D721Med (cell line): ENCODE results near the gene TRIM67.

Experiments
- DNase-seq: peaks from one replicate; pipeline ENCODE4 v3.0.0; 2011; ENCODE audit warnings: low spot score; ENCODE audit not compliant: insufficient read length
- FAIRE-seq: peaks from 2 replicates; lab custom pipeline; 2011; peaks lifted over from hg19 to GRCh38; lab: Jason Lieb, UNC
- TF ChIP-seq, protein P1 (sequence below): IDR thresholded peaks from 2 replicates; pipeline ENCODE4 v1.5.1; 2012; ENCODE audit warnings: mild to moderate bottlenecking, control low read depth; ENCODE audit not compliant: insufficient read depth; ENCODE audit errors: missing control alignments

TRIM67 gene

DNA sequence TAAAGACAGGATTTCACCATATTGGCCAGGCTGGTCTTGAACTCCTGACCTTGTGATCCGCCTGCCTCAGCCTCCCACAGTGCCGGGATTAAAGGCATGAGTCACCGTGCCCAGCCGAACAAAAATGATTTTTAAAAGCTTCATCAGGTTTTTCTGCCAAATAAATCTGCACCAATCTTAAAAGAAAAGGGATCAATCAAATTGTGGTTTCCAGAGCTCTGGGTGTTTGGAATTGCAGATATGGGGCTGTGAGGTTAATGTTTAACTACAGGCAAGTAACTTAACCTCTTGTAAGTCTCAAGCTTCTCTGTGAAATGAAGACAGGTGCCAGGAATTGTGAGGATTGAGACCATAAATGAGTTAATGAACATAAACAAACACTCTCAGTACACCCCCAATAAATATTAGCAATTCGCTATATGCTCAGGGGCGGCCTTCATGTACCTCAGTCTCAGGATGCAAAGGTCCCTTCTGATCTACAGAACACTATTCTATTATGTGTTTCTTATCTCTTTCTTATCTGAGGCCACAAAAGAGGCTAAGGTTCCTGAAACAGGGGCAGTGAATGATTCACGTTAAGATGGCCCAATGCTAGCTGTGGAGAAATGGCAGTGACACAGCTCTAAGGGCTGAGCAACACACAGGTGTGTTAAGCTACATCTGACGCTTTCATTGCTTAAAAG lies 72.0 kb downstream of the TRIM67 start:
- TF ChIP-seq, protein P1, sequence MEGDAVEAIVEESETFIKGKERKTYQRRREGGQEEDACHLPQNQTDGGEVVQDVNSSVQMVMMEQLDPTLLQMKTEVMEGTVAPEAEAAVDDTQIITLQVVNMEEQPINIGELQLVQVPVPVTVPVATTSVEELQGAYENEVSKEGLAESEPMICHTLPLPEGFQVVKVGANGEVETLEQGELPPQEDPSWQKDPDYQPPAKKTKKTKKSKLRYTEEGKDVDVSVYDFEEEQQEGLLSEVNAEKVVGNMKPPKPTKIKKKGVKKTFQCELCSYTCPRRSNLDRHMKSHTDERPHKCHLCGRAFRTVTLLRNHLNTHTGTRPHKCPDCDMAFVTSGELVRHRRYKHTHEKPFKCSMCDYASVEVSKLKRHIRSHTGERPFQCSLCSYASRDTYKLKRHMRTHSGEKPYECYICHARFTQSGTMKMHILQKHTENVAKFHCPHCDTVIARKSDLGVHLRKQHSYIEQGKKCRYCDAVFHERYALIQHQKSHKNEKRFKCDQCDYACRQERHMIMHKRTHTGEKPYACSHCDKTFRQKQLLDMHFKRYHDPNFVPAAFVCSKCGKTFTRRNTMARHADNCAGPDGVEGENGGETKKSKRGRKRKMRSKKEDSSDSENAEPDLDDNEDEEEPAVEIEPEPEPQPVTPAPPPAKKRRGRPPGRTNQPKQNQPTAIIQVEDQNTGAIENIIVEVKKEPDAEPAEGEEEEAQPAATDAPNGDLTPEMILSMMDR, result no peak
- FAIRE-seq (no peak), DNase-seq (no peak)

DNA sequence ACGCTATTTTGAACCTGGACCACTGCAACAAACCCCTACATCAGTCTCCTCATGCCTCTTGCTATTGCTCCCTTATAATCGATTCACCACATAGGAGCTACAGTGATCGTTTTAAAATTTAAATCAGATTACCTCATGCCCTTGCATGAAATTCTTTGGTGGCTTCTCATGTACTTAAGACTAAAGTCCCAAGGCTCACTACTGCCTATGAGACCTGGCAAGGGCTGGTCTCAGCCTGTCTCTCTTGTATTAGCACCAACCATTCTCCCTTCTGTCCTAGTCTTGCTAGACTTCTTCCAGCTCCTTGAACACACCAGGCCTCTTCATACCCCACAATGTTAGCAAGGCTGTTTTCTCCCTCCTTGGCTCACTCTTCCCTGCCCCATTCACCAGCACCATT lies 72.6 kb downstream of the TRIM67 start:
- FAIRE-seq (no peak), DNase-seq (no peak)
- TF ChIP-seq, protein P1, result no peak

DNA sequence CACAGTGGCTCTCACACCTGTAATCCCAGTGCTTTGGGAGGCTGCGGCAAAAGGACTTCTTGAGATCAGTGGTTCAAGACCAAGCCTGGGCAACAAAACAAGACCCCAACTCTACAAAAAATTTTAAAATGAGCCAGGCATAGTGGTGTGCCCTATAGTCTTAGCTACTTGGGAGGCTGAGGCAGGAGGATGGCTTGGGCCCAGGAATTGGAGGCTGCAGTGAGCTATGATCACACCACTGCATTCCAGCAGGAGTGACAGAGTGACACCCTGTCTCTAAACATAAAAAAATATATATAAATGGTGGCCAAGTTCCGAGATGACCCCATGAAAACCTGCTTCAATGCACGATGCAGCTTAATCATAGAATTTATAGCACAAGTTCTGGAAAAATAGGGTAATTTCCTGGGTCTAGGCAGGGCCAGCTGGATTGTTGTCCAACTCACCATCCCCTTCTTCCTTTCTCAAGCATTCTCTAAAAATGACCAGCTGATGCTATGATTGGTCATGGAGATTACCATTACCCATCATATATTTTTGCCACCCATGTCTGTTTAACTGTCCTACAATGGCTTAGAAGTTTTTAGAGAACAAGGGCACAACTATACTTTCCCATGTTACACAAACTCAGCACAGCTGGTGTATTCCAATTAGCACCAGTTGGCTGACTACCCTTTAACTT lies 73.8 kb downstream of the TRIM67 start:
- DNase-seq (no peak), FAIRE-seq (no peak)
- TF ChIP-seq, protein P1, result no peak

DNA sequence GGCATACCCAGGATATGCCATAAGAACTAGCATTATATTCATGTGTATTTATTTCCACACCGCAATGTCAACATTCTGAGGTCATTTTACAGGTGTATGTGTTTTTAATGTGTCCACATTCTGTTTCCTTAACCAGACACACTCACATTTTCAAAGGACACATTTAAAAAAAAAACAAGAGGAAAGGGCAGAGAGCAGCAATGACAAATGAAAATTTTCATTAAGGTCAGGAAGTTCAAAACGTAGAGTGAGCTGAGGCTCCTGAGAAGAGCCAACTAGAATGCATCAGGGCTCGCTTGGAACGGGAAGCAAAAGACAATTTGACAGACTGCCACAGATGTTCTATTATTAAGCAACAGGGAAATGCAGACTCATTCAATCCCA lies 74.3 kb downstream of the TRIM67 start:
- no peak for FAIRE-seq
- DNase-seq, result no peak
- TF ChIP-seq, protein P1, result no peak

DNA sequence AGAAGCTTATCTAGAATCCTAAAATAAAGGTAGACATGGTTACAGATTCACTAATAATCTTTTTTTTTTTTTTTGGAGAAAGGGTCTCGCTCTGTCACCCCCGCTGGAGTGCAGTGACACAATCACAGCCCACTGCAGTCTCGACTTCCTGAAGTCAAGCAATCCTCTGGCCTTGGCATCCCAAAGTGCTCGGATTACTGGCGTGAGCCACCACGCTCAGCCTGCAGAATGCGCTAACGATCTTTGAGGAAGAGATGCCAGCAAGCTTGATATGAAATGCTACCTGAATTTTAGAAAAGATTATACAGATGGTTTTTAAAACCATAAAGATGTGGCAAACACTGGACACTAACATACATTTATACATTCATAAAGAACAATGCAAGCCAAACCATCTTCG lies 75.1 kb downstream of the TRIM67 start:
- FAIRE-seq, result no peak
- TF ChIP-seq, protein P1, result no peak

DNA sequence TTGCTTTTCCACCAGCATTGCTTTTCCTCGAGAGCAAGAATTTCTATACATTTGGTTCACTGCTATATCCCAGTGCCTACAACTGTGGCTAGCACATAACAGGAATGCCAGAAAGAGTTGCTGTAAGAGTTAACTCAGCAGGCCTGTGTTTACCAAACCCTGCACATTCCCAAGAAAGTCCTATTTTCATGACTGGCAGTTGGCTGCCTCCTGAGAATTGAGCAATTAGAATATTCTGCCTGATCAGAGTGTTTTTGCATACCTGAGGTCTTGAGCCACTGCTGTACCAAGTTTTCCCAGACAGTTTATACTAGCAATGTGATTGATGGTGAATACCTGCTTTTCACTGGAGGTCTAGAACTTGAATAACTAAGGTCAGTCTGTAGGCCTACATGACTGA lies 76.4 kb downstream of the TRIM67 start:
- DNase-seq (no peak), FAIRE-seq (no peak)
- TF ChIP-seq, protein P1, result no peak

More for the DNA sequence above, 75.1 kb downstream of the TRIM67 start:
- no peak for DNase-seq

DNA sequence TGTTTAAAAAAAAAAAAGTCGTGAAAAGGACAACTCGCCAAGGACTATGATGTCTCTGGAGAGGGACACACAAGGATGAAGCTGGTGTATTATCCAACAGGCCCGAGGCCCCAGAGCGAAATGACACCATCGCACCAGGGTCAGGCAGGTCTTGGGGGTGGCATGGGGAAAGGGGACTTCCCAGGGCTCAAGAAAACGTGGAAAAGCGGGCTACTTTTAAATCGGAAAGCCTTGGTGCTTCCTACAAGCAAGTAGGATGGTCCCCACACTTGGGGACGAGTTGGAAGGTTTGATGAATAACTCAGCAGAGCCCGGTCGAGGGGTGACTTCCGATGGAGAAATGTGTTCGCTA lies 78.6 kb downstream of the TRIM67 start:
- DNase-seq, result no peak
- TF ChIP-seq, protein P1, result no peak
- FAIRE-seq, result no peak
